ENCODE data around the gene WDR64.

GRCh38 chr1:241734533-241734932 is 82.5 kb downstream of the WDR64 start:
- TF ChIP-seq CTCF (IDR thresholded peaks at IDR 0.05) (no peak), POLR2A (IDR thresholded peaks at IDR 0.05) (no peak), POLR2AphosphoS5 (IDR thresholded peaks at IDR 0.05) (no peak)

Measured in sigmoid colon (tissue), 4 donors.